Measurements from ENCODE around the gene PIK3C2G. TPM values are rescaled to one million over a fixed set of nuclear protein-coding genes. Genes with fewer than 3 reads are reported as not detected.

PIK3C2G gene
- total and polyA plus RNA-seq, 2 of the 4 experiments (the other 2 are of a cell fraction), result not detected

GRCh38 chr12:18492372-18493025 lies 231.2 kb downstream of the PIK3C2G start:
- dilution Hi-C loops (cut with HindIII; ENCODE audit: low sequenced_read_pairs, unreplicated experiment), result no loop called here
- no peak overlapping the region for H2AK5ac ChIP-seq (ENCODE audit: low read depth, low read length)
- H2BK5ac ChIP-seq (ENCODE audit: low read depth, low read length, poor library complexity, severe bottlenecking), result no peak overlapping the region
- H3K9me3 ChIP-seq (ENCODE audit: control insufficient read depth, insufficient read depth, low read length), result no peaks in the 10 kb centered on the region
- no peak overlapping the region for H2BK20ac ChIP-seq (ENCODE audit: low read depth, low read length)
- no peak overlapping the region for H3K9ac ChIP-seq (ENCODE audit: low read depth, low read length)
- ChIA-PET CTCF (no interaction called here), POLR2A (ENCODE audit: unreplicated experiment) (no interaction called here)
- no peak overlapping the region for H3K27ac ChIP-seq (ENCODE audit: insufficient read depth, low read length)
- H3K4me3 ChIP-seq (ENCODE audit: insufficient read depth, low read depth, low read length), result no peak overlapping the region
- intact Hi-C loops (cut with micrococcal nuclease), result no loop called here
- H3K9me1 ChIP-seq (ENCODE audit: insufficient read depth, low read length), result no peaks in the 10 kb centered on the region
- H3K4ac ChIP-seq (ENCODE audit: low read depth, low read length), result no peak overlapping the region
- no peaks in the 10 kb centered on the region for H3K36me3 ChIP-seq (ENCODE audit: control insufficient read depth, insufficient read depth, low read length)
- no peak overlapping the region for H3K18ac ChIP-seq (ENCODE audit: low read depth, low read length)
- H3K56ac ChIP-seq (ENCODE audit: extremely low read depth, insufficient read depth, low read length), result no peak overlapping the region
- ATAC-seq (ENCODE audit: low read depth) (peak; percentile 61), DNase-seq (peak; percentile 72)
- H3K14ac ChIP-seq (replicated peaks; ENCODE audit: low read depth, low read length), result no peak overlapping the region
- H2AFZ ChIP-seq (replicated peaks; ENCODE audit: low read length, poor library complexity), result no peak overlapping the region
- no peak overlapping the region for H4K5ac ChIP-seq (ENCODE audit: low read depth, low read length)
- H4K91ac ChIP-seq (ENCODE audit: insufficient read depth, low read depth, low read length), result no peak overlapping the region
- no CpG with 5 or more reads among the region's 2 CpGs for WGBS, 2 experiments (ENCODE audit: extremely low coverage in 2 of 2, insufficient read length in 1 of 2)
- no peak overlapping the region for H2BK15ac ChIP-seq (ENCODE audit: low read depth, low read length)
- H3K79me1 ChIP-seq (ENCODE audit: low read depth in 1 of 2, low read length in 2 of 2), result no peaks in the 10 kb centered on the region
- H3K4me2 ChIP-seq (ENCODE audit: low read depth, low read length), result no peak overlapping the region
- TF ChIP-seq CEBPB (IDR thresholded peaks at IDR 0.05; ENCODE audit: low read depth, low read length), result peak; percentile 68; the same call in 1 of the 2 replicates
- TF ChIP-seq MAZ (IDR thresholded peaks at IDR 0.05; ENCODE audit: borderline replicate concordance, low read depth, low read length), result no peak
- TF ChIP-seq CHD1 (IDR thresholded peaks at IDR 0.05; ENCODE audit: low read depth, low read length), result no peak
- no peak for TF ChIP-seq FOS (IDR thresholded peaks at IDR 0.05; ENCODE audit: low read depth, low read length)
- TF ChIP-seq CTCF (conservative IDR thresholded peaks at IDR 0.05; ENCODE audit: low read depth, low read length), result no peak
- peak; percentile 22; the same call in 1 of the 2 replicates for TF ChIP-seq MAFK (IDR thresholded peaks at IDR 0.05; ENCODE audit: low read depth, low read length)
- H4K8ac ChIP-seq (ENCODE audit: low read depth in 2 of 2, low read length in 2 of 2), result no peak overlapping the region
- no TSS peak for BruUV-seq (replicated peaks)
- no peak overlapping the region for H3K23ac ChIP-seq (ENCODE audit: low read depth, low read length)
- peaks cover 3% of the 10 kb centered on the region; the same call in 1 of the 2 replicates for H3K4me1 ChIP-seq (ENCODE audit: control insufficient read depth, insufficient read depth, low read length)
- H2AK9ac ChIP-seq (replicated peaks; ENCODE audit: low read depth, low read length, poor library complexity), result no peak overlapping the region
- in situ Hi-C loops (cut with MboI; ENCODE audit: low sequenced_read_pairs), result no loop called here
- no peaks in the 10 kb centered on the region for H4K20me1 ChIP-seq (ENCODE audit: insufficient read depth, low read length)
- no peaks in the 10 kb centered on the region for H3K27me3 ChIP-seq (ENCODE audit: control insufficient read depth, insufficient read depth, low read length)
- H2BK120ac ChIP-seq (ENCODE audit: low read depth, low read length), result no peak overlapping the region

Measured in IMR-90 (cell line).